HG03520 (cell line): ENCODE data around the gene RFTN1.

Experiments used
- ATAC-seq: cut with Tn5 transposase; IDR thresholded peaks from one replicate; pipeline ENCODE4 v1.9.1; 2021; ENCODE audit warnings: mild to moderate bottlenecking, moderate library complexity; ENCODE audit not compliant: unreplicated experiment

Gene RFTN1

GRCh38 chr3:16383864-16384263, 129.6 kb downstream of the RFTN1 start:
- no peak for ATAC-seq

GRCh38 chr3:16382845-16383244, 130.7 kb downstream of the RFTN1 start:
- ATAC-seq: peak; percentile 48

GRCh38 chr3:16381426-16381825, 132.1 kb downstream of the RFTN1 start:
- ATAC-seq: no peak

GRCh38 chr3:16380421-16380820, 133.1 kb downstream of the RFTN1 start:
- no peak for ATAC-seq

- ATAC-seq: no peak
Observed at GRCh38 chr3:16379838-16380237, 133.7 kb downstream of the RFTN1 start.

GRCh38 chr3:16378920-16379319, 134.6 kb downstream of the RFTN1 start:
- peak; percentile 53 for ATAC-seq

- peak; percentile 13 for ATAC-seq
Observed at GRCh38 chr3:16378415-16378814, 135.1 kb downstream of the RFTN1 start.

GRCh38 chr3:16377847-16378302, 135.6 kb downstream of the RFTN1 start:
- ATAC-seq: no peak

GRCh38 chr3:16377196-16377595, 136.3 kb downstream of the RFTN1 start:
- ATAC-seq: no peak

- ATAC-seq: no peak
Observed at GRCh38 chr3:16375891-16376290, 137.6 kb downstream of the RFTN1 start.

- no peak for ATAC-seq
Observed at GRCh38 chr3:16374935-16375245, 138.6 kb downstream of the RFTN1 start.

- ATAC-seq: peak; percentile 19
Observed at GRCh38 chr3:16374047-16374934, 139.2 kb downstream of the RFTN1 start.

- ATAC-seq: no peak
Observed at GRCh38 chr3:16373341-16373946, 140.1 kb downstream of the RFTN1 start.

- peak; percentile 16 for ATAC-seq
Observed at GRCh38 chr3:16372362-16373292, 140.9 kb downstream of the RFTN1 start.

GRCh38 chr3:16370872-16371740, 142.4 kb downstream of the RFTN1 start:
- ATAC-seq: no peak

GRCh38 chr3:16370503-16370871, 143.0 kb downstream of the RFTN1 start:
- no peak for ATAC-seq

- no peak for ATAC-seq
Observed at GRCh38 chr3:16369885-16370284, 143.6 kb downstream of the RFTN1 start.

GRCh38 chr3:16369276-16369675, 144.2 kb downstream of the RFTN1 start:
- no peak for ATAC-seq

GRCh38 chr3:16366581-16366980, 146.9 kb downstream of the RFTN1 start:
- ATAC-seq: no peak

- no peak for ATAC-seq
Observed at GRCh38 chr3:16365491-16366128, 147.9 kb downstream of the RFTN1 start.
